Mesodermal cell (in vitro differentiated cells): ENCODE data around the gene ARG2.

Source experiments
- H3K27ac ChIP-seq: 2 replicates; pipeline ENCODE4 v1.7.0; 2013; ENCODE audit warnings: mild to moderate bottlenecking, low read depth, low read length, moderate library complexity; ENCODE audit not compliant: severe bottlenecking
- H3K36me3 ChIP-seq: 2 replicates; pipeline ENCODE4 v1.7.1; 2013; ENCODE audit warnings: mild to moderate bottlenecking, low read length, moderate library complexity; ENCODE audit not compliant: control insufficient read depth, insufficient read depth
- H3K4me1 ChIP-seq: one replicate; pipeline ENCODE4 v1.7.1; 2013; ENCODE audit warnings: mild to moderate bottlenecking, low read length; ENCODE audit not compliant: insufficient read depth, control insufficient read depth, poor library complexity, severe bottlenecking
- H3K4me3 ChIP-seq: 2 replicates; pipeline ENCODE4 v1.7.0; 2013; ENCODE audit warnings: low read length, control low read depth, mild to moderate bottlenecking; ENCODE audit not compliant: insufficient read depth, poor library complexity, severe bottlenecking; ENCODE audit errors: extremely low read depth
- H3K9me3 ChIP-seq: 2 replicates; pipeline ENCODE4 v1.7.1; 2013; ENCODE audit warnings: mild to moderate bottlenecking, low read length, moderate library complexity; ENCODE audit not compliant: control insufficient read depth
- WGBS, 2 experiments: methylation state at CpG; one replicate each; pipeline ENCODE4 v1.1.5; 2013; ENCODE audit warnings: missing lambda C conversion rate in 2 of 2; ENCODE audit not compliant: insufficient coverage in 2 of 2; 5-methylcytosine and 5-hydroxymethylcytosine counted together

Gene ARG2

DNA sequence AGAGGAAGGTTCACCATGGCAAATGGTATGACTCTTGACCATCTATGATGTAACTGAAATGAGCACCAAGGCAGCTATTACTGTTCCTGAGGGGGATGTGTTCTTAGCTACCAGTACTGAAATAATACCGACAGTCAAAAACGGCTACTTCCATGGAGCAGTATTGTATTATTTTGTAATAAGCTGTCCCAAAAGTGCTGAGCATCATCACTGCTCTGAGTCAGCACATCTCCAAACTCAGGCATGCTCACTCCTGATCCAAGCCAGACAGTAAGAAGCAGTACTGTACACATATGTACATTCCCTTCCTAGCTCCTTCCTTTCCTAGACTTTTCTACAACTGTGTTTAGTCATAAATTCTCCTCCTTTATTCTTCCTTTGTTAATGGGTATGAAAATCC is 46.1 kb downstream of the ARG2 start:
- no peaks in the 10 kb centered on the region for H3K4me1 ChIP-seq
- no peak overlapping the region for H3K27ac ChIP-seq
- WGBS, 2 experiments, result 100% methylated on average over 2 of the region's 2 CpGs; no CpG with 5 or more reads in 1 of the 2 experiments
- peaks cover 15% of the 10 kb centered on the region for H3K36me3 ChIP-seq
- no peak overlapping the region for H3K4me3 ChIP-seq
- H3K9me3 ChIP-seq, result no peaks in the 10 kb centered on the region

DNA sequence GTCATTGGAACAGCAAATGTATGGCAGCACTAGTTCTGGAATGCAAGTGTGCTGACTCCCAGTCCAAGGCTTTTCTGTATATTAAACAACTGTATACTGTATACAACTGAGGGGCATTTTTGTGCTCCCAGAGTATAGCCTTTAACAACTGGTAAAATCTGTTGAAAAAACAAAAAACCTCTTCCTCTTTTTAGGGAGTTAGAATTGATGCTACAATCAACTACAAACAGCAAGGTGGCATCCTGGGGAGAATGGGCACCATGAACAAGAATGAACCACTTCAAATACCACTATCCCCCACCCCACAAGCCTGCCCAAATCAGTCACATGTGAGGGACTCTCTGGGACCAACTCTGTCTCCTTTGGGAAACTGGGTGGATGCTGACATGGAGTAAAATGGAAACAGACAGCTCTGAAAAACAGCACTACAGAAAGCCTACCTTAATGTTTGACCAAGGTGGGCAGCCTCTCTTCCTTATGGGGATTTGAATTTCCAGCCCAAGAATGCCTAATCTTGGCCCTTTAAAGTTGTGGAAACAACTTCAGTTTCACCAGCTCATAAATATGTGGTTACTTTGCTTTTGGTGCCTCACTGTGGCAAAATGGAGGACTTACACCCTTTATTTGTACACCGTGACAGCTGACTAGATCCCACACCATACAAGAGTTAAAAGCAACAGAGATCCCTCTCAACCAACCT is 47.2 kb downstream of the ARG2 start:
- H3K27ac ChIP-seq, result no peak overlapping the region
- H3K4me1 ChIP-seq, result no peaks in the 10 kb centered on the region
- WGBS, 2 experiments, result no CpG with 5 or more reads among the region's 1 CpG
- H3K4me3 ChIP-seq, result no peak overlapping the region
- no peaks in the 10 kb centered on the region for H3K9me3 ChIP-seq
- peaks cover 11% of the 10 kb centered on the region for H3K36me3 ChIP-seq

DNA sequence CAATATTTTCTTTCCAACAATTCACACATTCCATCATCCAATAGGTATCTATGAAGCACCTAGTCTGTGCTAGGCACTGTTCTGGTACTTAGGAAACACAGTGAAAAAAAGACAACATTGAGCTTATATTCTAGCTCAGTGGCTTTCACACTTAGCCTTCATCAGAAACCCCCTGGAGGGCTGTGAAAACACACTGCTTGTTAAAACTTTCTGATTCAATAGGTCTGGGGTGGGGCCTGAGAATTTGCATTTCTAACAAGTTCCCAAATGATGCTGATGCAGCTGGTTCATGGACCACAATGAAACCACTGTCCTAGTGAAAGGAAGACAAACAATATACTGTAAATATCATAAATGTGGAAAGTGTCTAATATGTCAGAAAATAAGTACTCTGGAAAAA is 48.8 kb downstream of the ARG2 start:
- Histone ChIP-seq H3K27ac (no peak overlapping the region), H3K4me3 (no peak overlapping the region)

DNA sequence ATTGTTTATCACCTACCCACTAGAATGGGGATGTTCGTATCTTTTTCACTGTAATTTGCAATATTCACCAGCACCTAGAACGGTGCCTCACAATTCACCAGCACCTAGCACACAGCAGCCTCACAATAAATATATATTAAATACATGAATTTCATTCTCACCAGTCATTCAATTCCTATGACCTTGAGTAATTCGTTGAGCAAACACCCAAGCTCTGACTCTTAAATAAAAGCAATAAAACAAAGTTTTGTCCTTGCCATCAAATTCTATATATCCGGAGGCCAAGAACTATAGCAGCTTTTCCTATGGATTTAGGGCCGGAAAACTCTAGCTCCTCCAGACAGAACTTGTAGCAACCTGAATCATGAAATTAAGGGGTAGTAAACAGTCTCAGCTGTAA is 53.7 kb downstream of the ARG2 start:
- WGBS, 2 experiments, result 66% methylated on average over 3 of the region's 5 CpGs; no CpG with 5 or more reads in 1 of the 2 experiments
- Histone ChIP-seq H3K27ac (no peak overlapping the region), H3K4me1 (peaks cover 11% of the 10 kb centered on the region), H3K36me3 (peaks cover 28% of the 10 kb centered on the region), H3K9me3 (no peaks in the 10 kb centered on the region), H3K4me3 (peak overlapping the region; percentile 78)

More for the DNA sequence above, 48.8 kb downstream of the ARG2 start:
- Histone ChIP-seq H3K36me3 (no peaks in the 10 kb centered on the region), H3K4me1 (peaks cover 9% of the 10 kb centered on the region), H3K9me3 (no peaks in the 10 kb centered on the region)

DNA sequence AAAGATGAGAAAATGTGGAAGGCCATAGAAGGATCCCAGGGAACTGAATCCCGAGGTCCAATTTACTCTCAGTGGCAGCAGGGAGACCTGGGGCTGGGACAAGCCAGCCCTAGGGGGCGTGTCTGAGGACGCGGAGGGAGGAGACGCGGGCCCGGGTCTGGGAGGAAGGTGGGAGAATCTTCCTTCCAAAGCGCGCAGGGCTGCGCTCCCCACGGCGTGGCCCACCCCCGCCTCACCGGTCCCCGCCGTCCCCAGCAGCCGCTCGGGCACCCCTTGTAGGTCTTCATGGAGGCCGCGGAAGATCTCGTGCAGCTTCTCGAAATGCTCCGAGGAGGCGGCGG is 54.4 kb downstream of the ARG2 start:
- Histone ChIP-seq H3K36me3 (peaks cover 35% of the 10 kb centered on the region), H3K4me1 (peaks cover 11% of the 10 kb centered on the region), H3K4me3 (peak overlapping the region; percentile 78), H3K9me3 (no peaks in the 10 kb centered on the region), H3K27ac (peak overlapping the region; percentile 98)
- WGBS, 2 experiments, result 2% methylated on average over 9 to 18 of the region's 25 CpGs

DNA sequence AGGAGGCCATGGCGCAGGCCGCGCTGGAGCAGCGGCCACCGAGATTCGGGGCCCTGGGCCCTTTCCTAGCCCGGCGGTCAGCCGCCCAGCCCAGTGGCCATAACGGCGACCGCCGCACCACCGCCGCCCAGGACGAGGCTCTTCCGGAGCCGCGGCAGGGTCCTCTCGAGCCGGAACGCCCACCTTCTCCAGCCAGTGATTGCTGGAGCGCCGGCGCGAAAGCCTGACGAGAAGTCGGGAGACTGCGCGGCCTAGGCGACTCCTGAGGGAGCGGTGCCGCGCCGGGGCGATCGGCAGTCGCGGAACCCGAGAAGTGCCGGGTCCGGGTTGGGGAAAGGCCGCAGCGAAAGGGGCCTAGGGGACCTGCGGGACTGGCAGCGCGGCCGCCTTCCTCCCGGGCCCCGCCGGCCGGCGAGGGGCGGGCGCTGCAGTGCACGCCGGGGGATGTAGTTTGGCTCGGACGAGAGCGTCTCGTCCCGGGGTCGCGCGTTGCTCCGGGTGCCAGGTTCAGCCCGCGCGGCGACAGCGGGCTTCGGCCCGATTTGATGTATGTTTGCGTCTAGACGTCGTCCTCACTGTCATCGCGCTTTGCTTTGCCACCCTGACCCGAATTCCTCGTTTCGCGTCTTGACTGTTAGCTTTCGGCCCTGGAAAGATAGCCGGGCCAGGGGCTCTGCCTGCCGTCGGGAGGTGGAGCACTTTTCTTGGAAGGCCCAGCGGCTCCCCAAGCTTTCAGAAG is 54.9 kb downstream of the ARG2 start, which contains the start of gene VTI1B:
TSS of gene VTI1B (minus strand) at position 153 of the 739 bp plus-strand sequence. CDS start at position 10, 143 bp downstream.
- H3K36me3 ChIP-seq, result peaks cover 40% of the 10 kb centered on the region
- peak within 1 kb of the TSS; percentile 78 for H3K4me3 ChIP-seq
- H3K4me1 ChIP-seq, result peaks cover 11% of the 10 kb centered on the region
- 0 to 1% methylated on average over 74 to 87 of the region's 87 CpGs for WGBS, 2 experiments
- no peaks in the 10 kb centered on the region for H3K9me3 ChIP-seq
- peak within 1 kb of the TSS; percentile 98 for H3K27ac ChIP-seq

DNA sequence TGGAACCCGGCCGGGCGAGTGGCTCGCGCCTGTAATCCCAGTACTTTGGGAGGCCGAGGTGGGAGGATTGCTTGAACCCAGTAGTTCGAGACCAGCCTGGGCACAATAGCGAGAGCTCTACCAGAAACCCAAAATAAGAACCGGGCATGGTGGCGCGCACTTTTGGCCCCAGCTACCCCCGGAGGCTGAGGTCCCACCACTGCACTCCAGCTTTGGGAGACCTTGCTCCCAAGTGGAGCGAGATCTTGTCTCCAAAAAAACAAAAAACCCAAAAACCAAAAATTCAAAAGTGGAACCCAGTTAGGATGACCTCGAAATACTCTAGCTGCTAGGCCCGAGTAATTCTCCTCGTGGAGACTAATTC is 55.5 kb downstream of the ARG2 start:
- H3K4me1 ChIP-seq, result peaks cover 16% of the 10 kb centered on the region
- no peaks in the 10 kb centered on the region for H3K9me3 ChIP-seq
- peak overlapping the region; percentile 78 for H3K4me3 ChIP-seq
- H3K36me3 ChIP-seq, result peaks cover 42% of the 10 kb centered on the region
- H3K27ac ChIP-seq, result peak overlapping the region; percentile 98
- WGBS, 2 experiments, result 44 to 46% methylated on average over 15 of the region's 16 CpGs

DNA sequence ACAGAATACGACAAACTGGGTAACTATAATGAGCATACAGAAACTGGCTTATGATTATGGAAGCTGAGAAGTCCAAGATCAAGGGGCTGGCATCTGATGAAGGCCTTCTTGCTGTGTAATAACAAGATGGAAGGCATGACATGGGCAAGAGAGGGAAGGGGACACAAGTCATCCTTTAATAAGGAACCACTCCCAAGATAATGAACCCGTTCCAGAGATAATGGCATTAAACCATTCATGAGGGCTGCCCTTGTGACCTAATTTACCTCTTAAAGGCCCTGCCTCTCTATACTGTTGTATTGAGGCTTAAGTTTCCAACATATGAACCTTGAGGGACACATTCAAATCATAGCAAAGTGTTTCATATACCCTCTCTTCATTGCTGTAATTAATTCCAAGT is 59.3 kb downstream of the ARG2 start:
- Histone ChIP-seq H3K4me3 (no peak overlapping the region), H3K27ac (no peak overlapping the region), H3K36me3 (peaks cover 77% of the 10 kb centered on the region), H3K4me1 (peaks cover 13% of the 10 kb centered on the region), H3K9me3 (no peaks in the 10 kb centered on the region)
- 93 to 100% methylated on average over 1 to 2 of the region's 2 CpGs for WGBS, 2 experiments

DNA sequence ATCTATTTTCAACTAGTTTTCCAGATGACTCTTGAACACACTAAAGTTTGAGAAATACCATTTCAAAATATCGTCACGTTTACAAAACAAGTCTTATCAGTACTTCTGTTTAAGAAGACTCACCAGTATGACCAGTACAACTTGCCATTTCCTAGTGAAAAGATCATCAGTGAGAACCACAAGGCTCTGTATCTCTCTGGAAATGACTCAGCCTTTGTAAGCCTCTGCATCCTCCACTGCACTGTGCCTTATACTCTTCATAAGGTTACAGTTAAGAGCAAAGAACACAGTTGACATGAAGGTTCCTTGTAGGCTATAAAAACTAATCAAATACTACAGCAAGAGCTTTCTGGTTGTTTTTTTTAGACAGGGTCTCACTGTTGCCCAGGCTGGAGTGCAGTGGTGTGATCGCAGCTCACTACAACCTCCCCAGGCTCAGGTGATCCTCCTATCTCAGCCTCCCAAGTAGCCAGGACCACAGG is 60.4 kb downstream of the ARG2 start:
- H3K36me3 ChIP-seq, result peaks cover 89% of the 10 kb centered on the region
- H3K27ac ChIP-seq, result peak overlapping the region; percentile 72
- no peak overlapping the region for H3K4me3 ChIP-seq
- peaks cover 13% of the 10 kb centered on the region for H3K4me1 ChIP-seq
- no peaks in the 10 kb centered on the region for H3K9me3 ChIP-seq
- 82 to 98% methylated on average over 3 of the region's 3 CpGs for WGBS, 2 experiments

DNA sequence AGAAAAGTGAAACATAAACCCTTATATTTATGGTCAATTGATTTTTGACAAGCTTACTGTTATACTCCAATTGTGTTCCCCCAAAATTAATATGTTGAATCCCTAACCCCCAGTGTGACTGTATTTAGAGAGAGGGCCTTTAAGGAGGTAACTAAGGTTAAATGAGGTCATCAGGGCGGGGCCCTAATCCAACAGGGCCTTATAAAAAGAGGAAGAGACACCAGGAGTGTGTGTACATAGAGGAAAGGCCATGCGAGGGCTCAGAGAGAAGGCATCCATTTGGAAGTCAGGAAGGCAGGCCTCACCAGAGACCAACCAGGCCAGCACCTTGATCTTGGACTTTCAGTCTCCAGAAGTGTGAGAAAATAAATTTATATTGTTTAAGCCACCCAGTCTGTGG is 61.2 kb downstream of the ARG2 start:
- WGBS, 2 experiments, result 94 to 100% methylated on average over 2 of the region's 2 CpGs
- Histone ChIP-seq H3K4me1 (peaks cover 13% of the 10 kb centered on the region), H3K9me3 (no peaks in the 10 kb centered on the region), H3K27ac (peak overlapping the region; percentile 72), H3K36me3 (peaks cover 90% of the 10 kb centered on the region), H3K4me3 (no peak overlapping the region)

DNA sequence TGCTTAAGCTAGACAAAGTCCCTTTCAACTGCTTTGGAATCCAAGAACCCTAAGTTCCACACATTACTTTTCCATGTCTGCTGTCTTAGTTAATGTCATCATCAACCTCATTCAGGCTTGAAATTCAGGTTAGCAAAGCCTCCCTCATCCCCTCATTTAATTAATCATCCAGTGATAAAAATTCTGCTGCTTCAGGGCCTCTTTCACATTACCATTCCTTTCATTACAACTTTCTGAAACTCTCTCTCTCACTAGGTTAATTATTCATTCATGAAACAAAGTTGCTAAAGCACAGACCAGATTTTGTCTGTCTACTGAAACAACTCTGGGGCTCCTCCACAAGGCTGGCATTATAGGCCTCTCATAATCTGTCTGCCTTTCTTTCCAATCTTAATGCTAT is 64.1 kb downstream of the ARG2 start:
- Histone ChIP-seq H3K4me3 (no peak overlapping the region), H3K36me3 (peaks cover 93% of the 10 kb centered on the region), H3K4me1 (peaks cover 11% of the 10 kb centered on the region), H3K27ac (no peak overlapping the region), H3K9me3 (no peaks in the 10 kb centered on the region)
